HUES6 (cell line): Measurements from ENCODE around the gene UGT1A5.
"Not testable (repeated sequence)": the region's sequence is repeated elsewhere in the genome, so short reads cannot be mapped to it uniquely, and the experiment has no call there.

Experiments used
- H3K27ac ChIP-seq: 2 replicates; pipeline ENCODE4 v1.7.0; 2013; ENCODE audit warnings: low read depth, mild to moderate bottlenecking, low read length, inconsistent platforms
- H3K27me3 ChIP-seq: 2 replicates; pipeline ENCODE4 v1.6.1; 2013; ENCODE audit warnings: low read length; ENCODE audit not compliant: control insufficient read depth, insufficient read depth
- H3K36me3 ChIP-seq: 2 replicates; pipeline ENCODE4 v1.6.1; 2013; ENCODE audit warnings: low read length; ENCODE audit not compliant: control insufficient read depth, insufficient read depth
- H3K4me1 ChIP-seq: 2 replicates; pipeline ENCODE4 v1.6.1; 2013; ENCODE audit warnings: low read length; ENCODE audit not compliant: control insufficient read depth, insufficient read depth
- H3K4me3 ChIP-seq: 2 replicates; pipeline ENCODE4 v1.5.1; 2013; ENCODE audit warnings: low read depth, low read length
- H3K9ac ChIP-seq: one replicate; pipeline ENCODE4 v1.6.1; 2013; ENCODE audit warnings: mild to moderate bottlenecking, low read length
- H3K9me3 ChIP-seq: 2 replicates; pipeline ENCODE4 v1.6.1; 2013; ENCODE audit warnings: low read depth, low read length; ENCODE audit not compliant: control insufficient read depth, insufficient read depth

UGT1A5 gene

GRCh38 chr2:233698740-233699139 is 14.0 kb upstream of the UGT1A5 start:
- H3K36me3 ChIP-seq, result no peaks in the 10 kb centered on the region
- no peak overlapping the region for H3K4me3 ChIP-seq
- no peak overlapping the region for H3K27ac ChIP-seq
- no peaks in the 10 kb centered on the region for H3K9me3 ChIP-seq
- no peak overlapping the region for H3K9ac ChIP-seq
- H3K4me1 ChIP-seq, result peaks cover 11% of the 10 kb centered on the region
- H3K27me3 ChIP-seq, result no peaks in the 10 kb centered on the region

GRCh38 chr2:233699424-233700027 is 13.2 kb upstream of the UGT1A5 start:
- Histone ChIP-seq H3K4me1 (peaks cover 11% of the 10 kb centered on the region), H3K9ac (no peak overlapping the region), H3K4me3 (no peak overlapping the region), H3K36me3 (no peaks in the 10 kb centered on the region), H3K27ac (peak overlapping the region; percentile 65), H3K27me3 (no peaks in the 10 kb centered on the region), H3K9me3 (no peaks in the 10 kb centered on the region)

- H3K9ac ChIP-seq, result no peak overlapping the region
- H3K36me3 ChIP-seq, result no peaks in the 10 kb centered on the region
- no peaks in the 10 kb centered on the region for H3K27me3 ChIP-seq
- no peak overlapping the region for H3K4me3 ChIP-seq
- H3K4me1 ChIP-seq, result peaks cover 11% of the 10 kb centered on the region
- H3K9me3 ChIP-seq, result no peaks in the 10 kb centered on the region
- H3K27ac ChIP-seq, result peak overlapping the region; percentile 65
Observed at GRCh38 chr2:233700028-233700635, 12.6 kb upstream of the UGT1A5 start.

GRCh38 chr2:233700842-233701241 is 11.9 kb upstream of the UGT1A5 start:
- not testable (repeated sequence) for H3K27me3 ChIP-seq, H3K4me3 ChIP-seq, H3K27ac ChIP-seq, H3K9ac ChIP-seq, H3K9me3 ChIP-seq, H3K36me3 ChIP-seq
- H3K4me1 ChIP-seq, result peaks cover 11% of the 10 kb centered on the region

- no peak overlapping the region for H3K27ac ChIP-seq
- H3K4me3 ChIP-seq, result no peak overlapping the region
- H3K9ac ChIP-seq, result no peak overlapping the region
- no peaks in the 10 kb centered on the region for H3K9me3 ChIP-seq
- H3K36me3 ChIP-seq, result no peaks in the 10 kb centered on the region
- peaks cover 11% of the 10 kb centered on the region for H3K4me1 ChIP-seq
- H3K27me3 ChIP-seq, result no peaks in the 10 kb centered on the region
Observed at GRCh38 chr2:233702238-233702637, 10.5 kb upstream of the UGT1A5 start.

GRCh38 chr2:233705911-233706506 is 6.7 kb upstream of the UGT1A5 start:
- Histone ChIP-seq H3K9ac (no peak overlapping the region), H3K27me3 (no peaks in the 10 kb centered on the region), H3K4me1 (peaks cover under 1% of the 10 kb centered on the region; the same call in 1 of the 2 replicates), H3K4me3 (no peak overlapping the region), H3K27ac (no peak overlapping the region), H3K36me3 (no peaks in the 10 kb centered on the region), H3K9me3 (no peaks in the 10 kb centered on the region)

- Histone ChIP-seq H3K4me3 (no peak overlapping the region), H3K9me3 (no peaks in the 10 kb centered on the region), H3K36me3 (no peaks in the 10 kb centered on the region), H3K9ac (no peak overlapping the region), H3K27ac (no peak overlapping the region), H3K4me1 (peaks cover 3% of the 10 kb centered on the region; the same call in 1 of the 2 replicates), H3K27me3 (no peaks in the 10 kb centered on the region)
Observed at GRCh38 chr2:233706720-233707119, 6.0 kb upstream of the UGT1A5 start.

GRCh38 chr2:233707940-233708644 is 4.6 kb upstream of the UGT1A5 start:
- no peaks in the 10 kb centered on the region for H3K36me3 ChIP-seq

GRCh38 chr2:233708942-233709341 is 3.8 kb upstream of the UGT1A5 start:
- no peaks in the 10 kb centered on the region for H3K27me3 ChIP-seq
- peaks cover 3% of the 10 kb centered on the region; the same call in 1 of the 2 replicates for H3K4me1 ChIP-seq
- H3K9me3 ChIP-seq, result no peaks in the 10 kb centered on the region
- no peak overlapping the region for H3K9ac ChIP-seq
- H3K36me3 ChIP-seq, result no peaks in the 10 kb centered on the region
- H3K27ac ChIP-seq, result no peak overlapping the region
- H3K4me3 ChIP-seq, result no peak overlapping the region

More at GRCh38 chr2:233707940-233708644, 4.6 kb upstream of the UGT1A5 start:
- Histone ChIP-seq H3K9ac (no peak overlapping the region), H3K4me3 (no peak overlapping the region), H3K9me3 (no peaks in the 10 kb centered on the region), H3K27ac (no peak overlapping the region), H3K4me1 (peaks cover 3% of the 10 kb centered on the region; the same call in 1 of the 2 replicates), H3K27me3 (no peaks in the 10 kb centered on the region)

GRCh38 chr2:233711312-233712008 is 1.2 kb upstream of the UGT1A5 start:
- Histone ChIP-seq H3K36me3 (no peaks in the 10 kb centered on the region), H3K4me3 (no peak overlapping the region), H3K4me1 (peaks cover 3% of the 10 kb centered on the region; the same call in 1 of the 2 replicates), H3K9me3 (no peaks in the 10 kb centered on the region), H3K27me3 (no peaks in the 10 kb centered on the region), H3K9ac (no peak overlapping the region), H3K27ac (no peak overlapping the region)
